ENCODE results near the gene ARHGEF37.
"Not testable (repeated sequence)": the region's sequence is repeated elsewhere in the genome, so short reads cannot be mapped to it uniquely, and the experiment has no call there.

ARHGEF37 gene

GRCh38 chr5:149596712-149597111 is 15.4 kb downstream of the ARHGEF37 start:
- Histone ChIP-seq H3K4me2 (ENCODE audit: insufficient read depth, low read length) (no peak overlapping the region), H3K4me3 (ENCODE audit: low read depth in 1 of 2, low read length in 2 of 2) (no peak overlapping the region), H4K20me1 (ENCODE audit: insufficient read depth, low read length) (no peaks in the 10 kb centered on the region), H2AFZ (ENCODE audit: low read depth, low read length) (no peak overlapping the region), H3K36me3 (ENCODE audit: insufficient read depth, low read length) (no peaks in the 10 kb centered on the region), H3K27ac (ENCODE audit: low read length) (no peak overlapping the region), H3K9ac (ENCODE audit: low read depth, low read length) (no peak overlapping the region), H3K4me1 (ENCODE audit: insufficient read depth, low read length) (no peaks in the 10 kb centered on the region), H3K9me3 (ENCODE audit: insufficient read depth, low read length, severe bottlenecking) (no peaks in the 10 kb centered on the region), H3K79me2 (ENCODE audit: insufficient read depth, low read length) (no peaks in the 10 kb centered on the region), H3K27me3 (ENCODE audit: insufficient read depth, low read length, poor library complexity) (peaks cover 9% of the 10 kb centered on the region)
- DNase-seq (no peak), ATAC-seq (ENCODE audit: insufficient read depth, low read depth) (no peak)
- TF ChIP-seq EZH2 (IDR thresholded peaks at IDR 0.05; ENCODE audit: borderline replicate concordance, low read depth, low read length, severe bottlenecking) (no peak), CTCF (IDR thresholded peaks at IDR 0.05; ENCODE audit: borderline replicate concordance, extremely low read depth, low read length, poor library complexity, severe bottlenecking) (no peak)

- no peaks in the 10 kb centered on the region for H4K20me1 ChIP-seq (ENCODE audit: insufficient read depth, low read length)
- no peaks in the 10 kb centered on the region for H3K9me3 ChIP-seq (ENCODE audit: insufficient read depth, low read length, severe bottlenecking)
- no peak overlapping the region for H3K9ac ChIP-seq (ENCODE audit: low read depth, low read length)
- no peaks in the 10 kb centered on the region for H3K36me3 ChIP-seq (ENCODE audit: insufficient read depth, low read length)
- DNase-seq = no peak
- no peak for TF ChIP-seq EZH2 (IDR thresholded peaks at IDR 0.05; ENCODE audit: borderline replicate concordance, low read depth, low read length, severe bottlenecking)
- TF ChIP-seq CTCF (IDR thresholded peaks at IDR 0.05; ENCODE audit: borderline replicate concordance, extremely low read depth, low read length, poor library complexity, severe bottlenecking) = no peak
- no peak overlapping the region for H3K4me2 ChIP-seq (ENCODE audit: insufficient read depth, low read length)
- H3K27ac ChIP-seq (ENCODE audit: low read length) = no peak overlapping the region
- H3K4me3 ChIP-seq (ENCODE audit: low read depth in 1 of 2, low read length in 2 of 2) = no peak overlapping the region
- peaks cover 9% of the 10 kb centered on the region for H3K27me3 ChIP-seq (ENCODE audit: insufficient read depth, low read length, poor library complexity)
- no peaks in the 10 kb centered on the region for H3K4me1 ChIP-seq (ENCODE audit: insufficient read depth, low read length)
- ATAC-seq (ENCODE audit: insufficient read depth, low read depth) = no peak
- H2AFZ ChIP-seq (ENCODE audit: low read depth, low read length) = no peak overlapping the region
- no peaks in the 10 kb centered on the region for H3K79me2 ChIP-seq (ENCODE audit: insufficient read depth, low read length)
Observed at GRCh38 chr5:149597618-149598017, 16.3 kb downstream of the ARHGEF37 start.

GRCh38 chr5:149598234-149598633 is 16.9 kb downstream of the ARHGEF37 start:
- not testable (repeated sequence) for ATAC-seq (ENCODE audit: insufficient read depth, low read depth); H3K4me1 ChIP-seq (ENCODE audit: insufficient read depth, low read length); H4K20me1 ChIP-seq (ENCODE audit: insufficient read depth, low read length)

GRCh38 chr5:149598966-149599365 is 17.7 kb downstream of the ARHGEF37 start:
- TF ChIP-seq CTCF (IDR thresholded peaks at IDR 0.05; ENCODE audit: borderline replicate concordance, extremely low read depth, low read length, poor library complexity, severe bottlenecking) (no peak), EZH2 (IDR thresholded peaks at IDR 0.05; ENCODE audit: borderline replicate concordance, low read depth, low read length, severe bottlenecking) (no peak)
- no peak overlapping the region for H3K4me3 ChIP-seq (ENCODE audit: low read depth in 1 of 2, low read length in 2 of 2)

More at GRCh38 chr5:149598234-149598633, 16.9 kb downstream of the ARHGEF37 start:
- DNase-seq; H3K4me3 ChIP-seq (ENCODE audit: low read depth in 1 of 2, low read length in 2 of 2); H3K27me3 ChIP-seq (ENCODE audit: insufficient read depth, low read length, poor library complexity); H3K9me3 ChIP-seq (ENCODE audit: insufficient read depth, low read length, severe bottlenecking); H2AFZ ChIP-seq (ENCODE audit: low read depth, low read length); H3K36me3 ChIP-seq (ENCODE audit: insufficient read depth, low read length); H3K27ac ChIP-seq (ENCODE audit: low read length); H3K9ac ChIP-seq (ENCODE audit: low read depth, low read length); H3K79me2 ChIP-seq (ENCODE audit: insufficient read depth, low read length); H3K4me2 ChIP-seq (ENCODE audit: insufficient read depth, low read length): not testable (repeated sequence)

More at GRCh38 chr5:149598966-149599365, 17.7 kb downstream of the ARHGEF37 start:
- Histone ChIP-seq H3K9me3 (ENCODE audit: insufficient read depth, low read length, severe bottlenecking) (no peaks in the 10 kb centered on the region), H3K79me2 (ENCODE audit: insufficient read depth, low read length) (no peaks in the 10 kb centered on the region), H3K4me1 (ENCODE audit: insufficient read depth, low read length) (no peaks in the 10 kb centered on the region), H2AFZ (ENCODE audit: low read depth, low read length) (no peak overlapping the region), H3K9ac (ENCODE audit: low read depth, low read length) (no peak overlapping the region), H3K27me3 (ENCODE audit: insufficient read depth, low read length, poor library complexity) (peaks cover 9% of the 10 kb centered on the region), H3K36me3 (ENCODE audit: insufficient read depth, low read length) (no peaks in the 10 kb centered on the region), H3K27ac (ENCODE audit: low read length) (no peak overlapping the region), H4K20me1 (ENCODE audit: insufficient read depth, low read length) (no peaks in the 10 kb centered on the region), H3K4me2 (ENCODE audit: insufficient read depth, low read length) (no peak overlapping the region)
- DNase-seq (no peak), ATAC-seq (ENCODE audit: insufficient read depth, low read depth) (no peak)

Measured in DND-41 (cell line).